ENCODE results near the gene RRBP1.

Gene RRBP1

DNA sequence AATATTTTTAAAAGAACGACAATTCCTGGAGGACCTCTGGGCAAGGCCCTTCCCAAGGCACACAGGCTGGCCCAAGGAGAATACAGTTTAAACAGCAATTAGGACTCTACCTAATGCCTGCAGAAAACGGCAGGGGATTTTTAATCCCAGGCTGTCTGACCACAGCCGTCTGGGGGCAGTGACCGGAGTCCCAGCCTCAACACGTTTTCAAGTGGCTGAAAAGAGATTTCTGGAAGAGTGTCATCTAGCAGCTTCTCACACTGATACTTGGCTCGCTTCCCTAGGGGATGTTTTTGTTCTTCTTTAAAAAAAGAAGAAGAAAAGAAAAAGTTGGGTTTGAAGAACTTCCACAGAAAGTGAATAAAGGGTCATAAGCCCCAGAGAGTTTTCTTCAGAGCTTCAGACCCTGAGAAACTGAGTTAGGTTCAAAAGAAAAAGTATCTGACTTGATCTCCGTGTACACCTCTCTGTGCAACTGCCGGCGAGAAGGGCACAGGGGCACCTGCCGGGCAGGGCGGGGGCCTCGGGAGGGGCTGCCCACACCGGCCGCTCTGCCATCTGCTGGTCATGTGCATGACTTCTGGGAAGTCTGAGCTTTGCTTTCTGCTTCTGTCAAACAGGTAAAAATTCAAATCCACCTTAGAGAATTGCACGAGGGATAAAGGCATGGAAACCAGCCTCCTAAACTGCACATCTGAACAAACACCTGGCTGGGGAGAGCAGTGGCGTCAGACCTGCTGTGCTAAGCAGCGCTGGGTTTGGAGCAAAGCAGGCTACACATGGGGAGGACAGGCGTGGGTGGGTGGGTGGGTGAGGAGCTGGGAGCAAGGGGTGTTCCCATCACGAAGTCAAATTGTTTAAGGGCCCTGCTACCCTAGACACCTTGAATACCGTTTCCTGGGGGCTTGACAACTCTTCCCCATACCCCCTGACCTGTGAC is 33.0 kb downstream of the RRBP1 start:
- no peak for DNase-seq (ENCODE audit: extremely low read depth, low read depth)
- TF ChIP-seq CTCF (IDR thresholded peaks at IDR 0.05; ENCODE audit: low read depth, low read length, missing control alignments) = peak; percentile 41
- no peak overlapping the region for H3K4me3 ChIP-seq (replicated peaks; ENCODE audit: low read depth, low read length)

- DNase-seq (ENCODE audit: extremely low read depth, low read depth) = no peak
- no peak for TF ChIP-seq CTCF (IDR thresholded peaks at IDR 0.05; ENCODE audit: low read depth, low read length, missing control alignments)
- H3K4me3 ChIP-seq (replicated peaks; ENCODE audit: low read depth, low read length) = no peak overlapping the region
These were observed 33.8 kb downstream of the RRBP1 start for GRCh38 chr20:17648315-17648646.

DNA sequence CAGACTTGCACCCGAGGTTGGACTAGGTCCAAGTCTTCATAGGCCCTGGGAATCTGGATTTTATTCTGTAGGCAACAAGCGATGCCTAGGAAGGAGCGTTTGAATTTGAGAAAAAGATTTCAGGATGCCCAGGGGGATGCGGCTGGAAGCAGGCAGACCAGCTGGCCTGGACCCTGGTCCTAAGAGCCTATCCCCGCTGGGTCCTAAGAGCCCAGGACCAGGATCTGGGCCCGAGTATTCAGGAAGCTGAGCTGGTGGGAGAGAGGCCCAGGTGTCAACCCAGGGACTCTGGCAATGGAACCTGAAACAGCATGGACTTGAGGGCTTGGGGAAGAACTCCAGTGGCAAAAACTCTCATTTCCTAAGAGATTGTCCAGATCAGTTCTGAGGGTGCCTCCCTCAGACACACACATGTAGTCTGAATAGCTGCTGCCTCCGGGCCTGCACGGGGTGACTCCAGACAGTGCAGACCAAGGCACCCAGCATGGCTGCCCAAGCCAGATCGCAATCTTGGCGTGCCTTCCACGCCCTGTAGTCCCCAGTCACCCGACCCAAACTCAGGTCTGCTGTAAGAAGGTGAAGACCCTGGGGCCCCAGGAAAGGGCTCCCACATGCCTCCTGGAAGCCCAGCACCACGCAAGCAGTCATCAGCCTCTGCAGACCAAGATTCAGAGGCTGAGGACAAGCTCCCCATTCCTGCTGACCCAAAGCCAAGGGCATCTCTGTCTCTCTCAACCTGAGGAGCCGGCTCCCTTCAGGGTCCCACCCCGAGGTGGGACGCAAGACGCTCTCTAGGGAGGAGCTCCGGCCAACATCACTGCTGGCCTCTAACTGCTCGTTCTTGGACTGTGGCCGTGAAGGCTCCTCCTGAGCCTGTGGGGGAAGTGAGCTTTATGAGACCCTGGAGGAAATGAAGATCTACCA is 34.4 kb downstream of the RRBP1 start:
- no peak for TF ChIP-seq CTCF (IDR thresholded peaks at IDR 0.05; ENCODE audit: low read depth, low read length, missing control alignments)
- no peak for DNase-seq (ENCODE audit: extremely low read depth, low read depth)
- H3K4me3 ChIP-seq (replicated peaks; ENCODE audit: low read depth, low read length) = no peak overlapping the region

DNA sequence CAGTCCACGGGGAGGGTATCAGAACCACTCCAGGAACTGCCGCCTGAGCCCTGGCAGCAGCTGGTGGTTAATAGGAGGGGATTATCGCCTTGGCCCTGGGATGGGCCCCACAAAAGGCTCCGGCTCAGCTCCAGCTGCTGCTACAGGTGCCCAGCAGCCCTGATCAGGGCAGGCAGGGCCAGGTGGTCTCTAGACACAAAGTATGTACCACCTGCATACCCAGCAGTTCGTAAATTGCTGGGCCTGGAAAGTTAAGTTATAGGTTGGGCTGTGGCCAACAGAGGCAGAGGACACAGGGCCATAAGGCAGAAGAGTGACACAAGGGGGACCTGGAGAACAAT is 35.1 kb downstream of the RRBP1 start:
- DNase-seq (ENCODE audit: extremely low read depth, low read depth) = no peak
- no peak for TF ChIP-seq CTCF (IDR thresholded peaks at IDR 0.05; ENCODE audit: low read depth, low read length, missing control alignments)
- H3K4me3 ChIP-seq (replicated peaks; ENCODE audit: low read depth, low read length) = no peak overlapping the region

DNA sequence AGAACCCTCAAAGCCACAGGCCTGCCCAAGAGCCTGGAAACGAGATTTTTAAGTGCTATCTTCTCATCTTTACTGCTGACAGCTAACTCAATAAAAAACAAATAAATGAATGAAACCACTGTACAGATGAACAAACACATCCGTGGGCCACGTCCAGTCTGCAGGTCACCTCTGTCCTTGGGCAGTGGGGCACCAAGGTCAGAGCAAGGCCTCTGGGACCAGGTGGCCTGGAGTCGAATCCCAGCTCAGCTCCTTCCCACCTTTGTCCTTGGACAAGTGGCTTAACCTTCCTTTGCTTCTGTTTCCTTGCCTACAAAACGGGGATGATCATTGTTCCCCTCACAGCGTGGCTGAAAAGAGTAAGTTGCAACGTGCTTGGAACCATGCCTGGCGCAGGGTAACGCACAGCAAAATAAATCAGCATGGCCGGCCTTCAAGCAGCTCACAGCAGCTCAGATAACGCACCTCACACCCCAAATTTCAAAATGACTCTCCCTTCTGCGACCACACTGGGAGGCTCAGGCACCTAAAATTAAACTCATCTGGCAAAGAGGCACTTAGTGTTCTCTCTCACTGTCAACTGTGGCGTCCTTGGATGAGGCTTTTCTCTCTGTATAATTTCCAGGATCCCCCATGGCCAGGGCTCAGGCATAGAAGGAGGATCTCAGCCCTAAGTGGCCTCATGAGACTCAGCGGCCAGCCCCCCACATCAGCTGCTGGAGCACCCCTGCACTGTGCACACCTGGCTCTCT is 35.7 kb downstream of the RRBP1 start:
- no peak for DNase-seq (ENCODE audit: extremely low read depth, low read depth)
- TF ChIP-seq CTCF (IDR thresholded peaks at IDR 0.05; ENCODE audit: low read depth, low read length, missing control alignments) = no peak

DNA sequence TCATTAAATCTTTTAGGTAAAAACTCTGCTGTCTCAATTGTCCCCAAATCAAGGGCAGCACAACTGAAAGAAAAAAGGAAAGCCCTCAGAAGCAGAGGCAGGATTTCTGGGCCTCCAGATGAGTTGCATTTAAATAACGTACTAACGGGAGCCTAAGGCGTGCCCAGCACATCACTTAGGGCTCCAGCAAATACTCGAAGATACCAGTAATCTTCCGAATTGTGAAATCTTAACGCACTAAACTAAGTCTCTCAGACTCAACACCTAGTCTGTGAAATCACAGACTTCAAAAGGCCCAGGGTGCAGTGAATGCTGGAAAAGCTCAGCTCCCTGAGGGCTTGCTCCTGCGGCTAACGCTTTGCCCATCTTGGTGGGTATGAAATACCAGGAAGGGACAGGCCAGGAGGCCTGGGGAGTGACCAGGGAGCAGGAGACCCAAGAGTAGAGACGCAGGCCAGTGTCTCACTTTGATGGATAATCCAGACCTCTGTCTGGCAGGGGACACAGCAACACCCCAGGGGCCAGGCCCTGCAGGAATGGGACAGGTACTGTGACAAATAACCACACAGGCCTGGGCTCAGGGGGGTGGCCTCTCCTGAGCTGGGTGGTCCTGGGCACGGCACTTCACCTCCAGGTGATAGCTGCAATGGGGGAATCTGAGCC is 36.4 kb downstream of the RRBP1 start:
- H3K4me3 ChIP-seq (replicated peaks; ENCODE audit: low read depth, low read length) = no peak overlapping the region
- DNase-seq (ENCODE audit: extremely low read depth, low read depth) = no peak
- TF ChIP-seq CTCF (IDR thresholded peaks at IDR 0.05; ENCODE audit: low read depth, low read length, missing control alignments) = no peak

More for the DNA sequence above, 35.7 kb downstream of the RRBP1 start:
- H3K4me3 ChIP-seq (replicated peaks; ENCODE audit: low read depth, low read length) = no peak overlapping the region
